Stomach (tissue), 19 donors: ENCODE data around the gene RPL13. TPM values are rescaled to one million over a fixed set of nuclear protein-coding genes. Genes with fewer than 3 reads are reported as not detected.

ENCODE experiments used
- DNase-seq, 2 donors: peaks; one replicate each; pipeline versions ENCODE4 v3.0.0 to v3.0.0-alpha.2; 2013 to 2019
- H3K27ac ChIP-seq, 5 donors: fragments of 200-600 bp in 4 of 5; sonication (generic) in 4 of 5; one replicate each; pipeline ENCODE4 v1.5.1; 2013 to 2019; ENCODE audit warnings: mild to moderate bottlenecking in 1 of 5, moderate library complexity in 1 of 5
- H3K27me3 ChIP-seq, 3 donors: fragments of 200-600 bp; sonication (generic); one replicate each; pipeline ENCODE4 v1.5.1; 2017 to 2019; ENCODE audit warnings: mixed run types in 1 of 3
- H3K36me3 ChIP-seq, 4 donors: fragments of 200-600 bp; sonication (generic); 1 replicate in 3 of 4; 2 replicates in 1 of 4; pipeline ENCODE4 v1.5.1; 2016 to 2019
- H3K4me1 ChIP-seq, 4 donors: fragments of 200-600 bp; sonication (generic); one replicate each; pipeline ENCODE4 v1.5.1; 2016 to 2019
- H3K4me3 ChIP-seq, 4 donors: fragments of 200-600 bp; sonication (generic) in 3 of 4; one replicate each; pipeline ENCODE4 v1.5.1; 2016 to 2019; ENCODE audit warnings: mild to moderate bottlenecking in 1 of 4
- H3K9me3 ChIP-seq, 4 donors: fragments of 200-600 bp; sonication (generic); one replicate each; pipeline ENCODE4 v1.5.1; 2016 to 2019
- CTCF ChIP-seq, 7 experiments: fragments of 450-650 bp in 4 of 7; fragments of 200-600 bp in 3 of 7; sonication (generic) in 3 of 7; IDR thresholded peaks; one replicate each; pipeline ENCODE4 v1.5.1; 2016 to 2019; ENCODE audit warnings: antibody characterized with exemption in 7 of 7, control low read depth in 2 of 7, mild to moderate bottlenecking in 1 of 7
- EP300 ChIP-seq: sonication (generic); formaldehyde crosslinking; IDR thresholded peaks from one replicate; pipeline ENCODE4 v1.6.1; 2017; ENCODE audit warnings: antibody characterized with exemption
- POLR2A ChIP-seq, 4 donors: fragments of 450-650 bp; IDR thresholded peaks; one replicate each; pipeline ENCODE4 v1.6.1; 2016; ENCODE audit warnings: antibody characterized with exemption in 4 of 4, control low read depth in 2 of 4, mild to moderate bottlenecking in 1 of 4, moderate library complexity in 1 of 4
- POLR2AphosphoS5 ChIP-seq, 3 donors: sonication (generic); formaldehyde crosslinking; IDR thresholded peaks; one replicate each; pipeline ENCODE4 v1.6.1; 2016; ENCODE audit warnings: antibody characterized with exemption in 3 of 3
- WGBS, 5 donors: extraction: QIAGEN DNeasy Blood & Tissue Kit in 3 of 5; methylation state at CpG; one replicate each; pipeline versions ENCODE4 v1.1.5 to v1.1.7; 2013 to 2018; 5-methylcytosine and 5-hydroxymethylcytosine counted together
- intact Hi-C: fragments of 100-400 bp; cut with DNase I; formaldehyde crosslinking; loops from one replicate; pipeline ENCODE4 v1.15.1; 2023; ENCODE audit warnings: low total_unique reads
- long read RNA-seq, 10 donors: transcript quantifications; one replicate each; lab custom pipeline, GENCODE V29; 2026
- polyA plus RNA-seq, 3 donors: library from polyadenylated mRNA; stranded (reverse); fragments of 200-250 nt; gene quantifications; one replicate each; pipeline ENCODE4 v1.2.3, GENCODE V29; 2013
- total RNA-seq, 5 donors: library from RNA; depleted of rRNA; stranded (reverse); fragments of >200 nt; gene quantifications; one replicate each; pipeline versions ENCODE4 v1.1.0 to v1.2.3, GENCODE V29; 2014 to 2016
- donor health status: healthy with polysubstance abuse.
- donor health status: Bipolar disorder and iron deficiency.
- donor health status: healthy.

Gene RPL13
- total RNA-seq (1,000 to 10,000 TPM; 2,053 to 4,705 (median 3,295) TPM), polyA plus RNA-seq (over 10,000 TPM in 1 of 3 donors, 1,000 to 10,000 TPM in 2; 7,322 to 10,054 (median 9,037) TPM)
- long read RNA-seq, donor 1, full-length matches to known transcripts, result 942 of 1,138 reads
- long read RNA-seq, donor 1, partial matches to known transcripts, result 168 of 1,138 reads
- long read RNA-seq, donor 1, other reads (novel, unspliced or antisense), result 28 of 1,138 reads
- long read RNA-seq, donor 2, full-length matches to known transcripts, result 1,264 of 1,370 reads
- long read RNA-seq, donor 2, partial matches to known transcripts, result 85 of 1,370 reads
- long read RNA-seq, donor 2, other reads (novel, unspliced or antisense), result 21 of 1,370 reads
- long read RNA-seq, donor 3, full-length matches to known transcripts, result 913 of 1,079 reads
- long read RNA-seq, donor 3, partial matches to known transcripts, result 152 of 1,079 reads
- long read RNA-seq, donor 3, other reads (novel, unspliced or antisense), result 14 of 1,079 reads
- long read RNA-seq, donor 4, full-length matches to known transcripts, result 167 of 179 reads
- long read RNA-seq, donor 4, partial matches to known transcripts, result 12 of 179 reads
- long read RNA-seq, donor 4, other reads (novel, unspliced or antisense), result 0 of 179 reads
- long read RNA-seq, donor 5, full-length matches to known transcripts, result 1,849 of 2,171 reads
- long read RNA-seq, donor 5, partial matches to known transcripts, result 289 of 2,171 reads
- long read RNA-seq, donor 5, other reads (novel, unspliced or antisense), result 33 of 2,171 reads
- long read RNA-seq, donor 6, full-length matches to known transcripts, result 3,814 of 4,200 reads
- long read RNA-seq, donor 6, partial matches to known transcripts, result 270 of 4,200 reads
- long read RNA-seq, donor 6, other reads (novel, unspliced or antisense), result 116 of 4,200 reads
- long read RNA-seq, donor 7, full-length matches to known transcripts, result 1,884 of 2,330 reads
- long read RNA-seq, donor 7, partial matches to known transcripts, result 393 of 2,330 reads
- long read RNA-seq, donor 7, other reads (novel, unspliced or antisense), result 53 of 2,330 reads
- long read RNA-seq, donor 8, full-length matches to known transcripts, result 1,807 of 2,029 reads
- long read RNA-seq, donor 8, partial matches to known transcripts, result 185 of 2,029 reads
- long read RNA-seq, donor 8, other reads (novel, unspliced or antisense), result 37 of 2,029 reads
- long read RNA-seq, donor 9, full-length matches to known transcripts, result 1,670 of 1,985 reads
- long read RNA-seq, donor 9, partial matches to known transcripts, result 287 of 1,985 reads
- long read RNA-seq, donor 9, other reads (novel, unspliced or antisense), result 28 of 1,985 reads
- long read RNA-seq, donor 10, full-length matches to known transcripts, result 714 of 798 reads
- long read RNA-seq, donor 10, partial matches to known transcripts, result 70 of 798 reads
- long read RNA-seq, donor 10, other reads (novel, unspliced or antisense), result 14 of 798 reads

- H3K4me3 ChIP-seq, result peak within 1 kb of the TSS; percentile 67 to 92 (median 83)
- intact Hi-C loops, result no loop called here
- H3K9me3 ChIP-seq, result no peaks in the 10 kb centered on the region
- peak within 1 kb of the TSS; percentile 98 to 99 (median 99) for H3K27ac ChIP-seq
- TF ChIP-seq CTCF (IDR thresholded peaks at IDR 0.05), result peak in 1 of 7 experiments; percentile 5
- no peak for TF ChIP-seq EP300
- TF ChIP-seq POLR2A (IDR thresholded peaks at IDR 0.05), result peak in 2 of 4 donors; percentile 88 to 97
- peak; percentile 94 to 99 (median 98) for TF ChIP-seq POLR2AphosphoS5 (IDR thresholded peaks at IDR 0.05)
- whole genome bisulfite sequencing, 5 donors, result 0 to 1% (median 0%) methylated on average over 31 to 87 of the region's 87 CpGs
- H3K4me1 ChIP-seq, result peaks cover 49 to 71% (median 59%) of the 10 kb centered on the region in 4 donors
- peaks cover 39 to 58% (median 57%) of the 10 kb centered on the region in 4 donors for H3K36me3 ChIP-seq
- peak; percentile 96 to 98 for DNase-seq
- H3K27me3 ChIP-seq, result no peaks in the 10 kb centered on the region
Observed at GRCh38 chr16:89560378-89561141, at the start of gene RPL13. RPL13 (plus strand) TSS chr16:89560682; CDS start chr16:89560960, 278 bp downstream.

- Histone ChIP-seq H3K9me3 (no peaks in the 10 kb centered on the region), H3K27me3 (no peaks in the 10 kb centered on the region), H3K36me3 (peaks cover 51 to 61% (median 61%) of the 10 kb centered on the region in 4 donors), H3K4me3 (no peak overlapping the region), H3K27ac (no peak overlapping the region), H3K4me1 (peaks cover 17 to 34% (median 29%) of the 10 kb centered on the region in 4 donors)
- TF ChIP-seq POLR2A (IDR thresholded peaks at IDR 0.05) (no peak), EP300 (no peak), POLR2AphosphoS5 (IDR thresholded peaks at IDR 0.05) (no peak), CTCF (IDR thresholded peaks at IDR 0.05) (no peak)
- intact Hi-C loops, result no loop called here
- no peak for DNase-seq
- 68 to 88% (median 83%) methylated on average over 8 of the region's 8 CpGs for WGBS, 5 donors
Observed at GRCh38 chr16:89511374-89511773, 49.1 kb upstream of the RPL13 start.

GRCh38 chr16:89512453-89512852 lies 48.0 kb upstream of the RPL13 start:
- DNase-seq, result no peak
- H3K36me3 ChIP-seq, result peaks cover 57 to 72% (median 72%) of the 10 kb centered on the region in 4 donors
- H3K4me1 ChIP-seq, result peaks cover 10 to 24% (median 19%) of the 10 kb centered on the region in 4 donors
- H3K27me3 ChIP-seq, result no peaks in the 10 kb centered on the region
- H3K27ac ChIP-seq, result no peak overlapping the region
- intact Hi-C loops, result no loop called here
- 93 to 97% (median 95%) methylated on average over 9 of the region's 9 CpGs for WGBS, 5 donors
- H3K9me3 ChIP-seq, result no peaks in the 10 kb centered on the region
- no peak overlapping the region for H3K4me3 ChIP-seq
- TF ChIP-seq EP300 (no peak), CTCF (IDR thresholded peaks at IDR 0.05) (no peak), POLR2AphosphoS5 (IDR thresholded peaks at IDR 0.05) (no peak), POLR2A (IDR thresholded peaks at IDR 0.05) (no peak)
